ENCODE results near the gene LPAR6. TPM values are rescaled to one million over a fixed set of nuclear protein-coding genes. Genes with fewer than 3 reads are reported as not detected.

LPAR6 gene
- total and polyA plus RNA-seq, 4 donors, result 13.3 to 49.0 (median 25.9) TPM

DNA sequence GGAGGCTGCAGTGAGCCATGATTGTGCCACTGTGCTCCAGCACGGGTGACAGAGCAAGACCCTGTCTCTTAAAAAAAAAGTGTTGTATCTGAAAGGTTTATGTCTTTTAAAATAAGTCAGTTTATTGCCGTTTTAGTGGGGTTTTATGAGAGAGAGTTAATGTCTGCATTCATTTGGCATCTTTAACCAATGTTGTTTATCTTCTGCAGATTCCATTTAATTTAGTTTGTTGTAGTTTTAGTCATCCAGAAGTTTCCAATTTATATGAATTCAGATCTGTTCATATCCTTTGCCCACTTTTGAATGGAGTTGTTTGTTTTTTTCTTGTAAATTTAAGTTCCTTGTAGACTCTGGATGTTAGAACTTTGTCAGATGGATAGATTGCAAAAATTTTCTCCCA, 36.7 kb upstream of the LPAR6 start:
- Histone ChIP-seq H3K9ac (ENCODE audit: insufficient read depth in 1 of 2, low read length in 2 of 2) (no peak overlapping the region), H3K27ac (ENCODE audit: low read depth in 1 of 2, low read length in 1 of 2) (no peak overlapping the region), H3K4me1 (ENCODE audit: control insufficient read depth in 5 of 5, insufficient read depth in 5 of 5, low read length in 5 of 5) (peaks cover 0 to 6% (median 0%) of the 10 kb centered on the region in 5 donors), H3K4me3 (no peak overlapping the region), H3K36me3 (ENCODE audit: control insufficient read depth in 4 of 4, insufficient read depth in 4 of 4, low read length in 4 of 4) (peaks cover 0 to 6% (median 2%) of the 10 kb centered on the region in 4 donors), H3K9me3 (ENCODE audit: control insufficient read depth in 4 of 4, insufficient read depth in 3 of 4, low read length in 3 of 4) (peaks cover 0 to 3% (median 0%) of the 10 kb centered on the region in 4 donors), H3K27me3 (ENCODE audit: control insufficient read depth in 3 of 3, insufficient read depth in 3 of 3, low read length in 2 of 3) (no peaks in the 10 kb centered on the region)
- ATAC-seq (ENCODE audit: insufficient read depth, low FRiP score), result no peak
- no peak for DNase-seq
- TF ChIP-seq, protein P1, sequence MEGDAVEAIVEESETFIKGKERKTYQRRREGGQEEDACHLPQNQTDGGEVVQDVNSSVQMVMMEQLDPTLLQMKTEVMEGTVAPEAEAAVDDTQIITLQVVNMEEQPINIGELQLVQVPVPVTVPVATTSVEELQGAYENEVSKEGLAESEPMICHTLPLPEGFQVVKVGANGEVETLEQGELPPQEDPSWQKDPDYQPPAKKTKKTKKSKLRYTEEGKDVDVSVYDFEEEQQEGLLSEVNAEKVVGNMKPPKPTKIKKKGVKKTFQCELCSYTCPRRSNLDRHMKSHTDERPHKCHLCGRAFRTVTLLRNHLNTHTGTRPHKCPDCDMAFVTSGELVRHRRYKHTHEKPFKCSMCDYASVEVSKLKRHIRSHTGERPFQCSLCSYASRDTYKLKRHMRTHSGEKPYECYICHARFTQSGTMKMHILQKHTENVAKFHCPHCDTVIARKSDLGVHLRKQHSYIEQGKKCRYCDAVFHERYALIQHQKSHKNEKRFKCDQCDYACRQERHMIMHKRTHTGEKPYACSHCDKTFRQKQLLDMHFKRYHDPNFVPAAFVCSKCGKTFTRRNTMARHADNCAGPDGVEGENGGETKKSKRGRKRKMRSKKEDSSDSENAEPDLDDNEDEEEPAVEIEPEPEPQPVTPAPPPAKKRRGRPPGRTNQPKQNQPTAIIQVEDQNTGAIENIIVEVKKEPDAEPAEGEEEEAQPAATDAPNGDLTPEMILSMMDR (IDR thresholded peaks at IDR 0.05; ENCODE audit: control extremely low read depth, extremely low read depth), result no peak
- 70 to 84% methylated on average over 2 of the region's 2 CpGs for WGBS, 2 donors

DNA sequence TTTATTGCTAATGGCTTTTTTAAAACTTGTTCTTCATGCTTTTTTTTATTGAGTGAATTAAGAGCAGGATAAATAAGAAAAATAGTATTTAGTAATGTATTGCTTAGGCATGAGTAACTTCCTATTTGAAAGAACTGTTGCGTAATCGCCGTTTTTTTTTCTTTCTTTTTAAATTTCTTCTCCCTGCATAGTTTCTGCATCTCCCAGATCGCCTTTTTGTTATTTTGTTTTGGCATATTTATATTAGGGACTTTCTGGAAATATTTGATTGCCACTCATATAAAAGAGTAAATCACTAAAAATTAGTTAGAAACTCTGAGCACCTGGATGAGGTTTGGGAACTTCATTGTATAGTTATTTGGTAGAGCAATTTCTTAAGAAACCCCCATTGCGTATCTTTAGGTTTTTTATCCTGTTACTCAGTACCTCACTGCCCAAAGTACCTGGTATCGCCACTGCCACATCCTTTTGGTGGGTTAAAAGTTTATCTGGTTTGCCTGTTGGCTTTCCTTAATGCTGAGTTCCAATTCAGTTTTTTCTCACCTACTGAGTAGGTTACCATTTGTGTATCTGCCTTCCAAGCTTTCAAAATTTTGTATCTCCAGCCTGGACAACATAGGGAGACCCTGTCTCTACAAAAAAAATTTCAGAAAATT, 36.2 kb upstream of the LPAR6 start:
- H3K36me3 ChIP-seq (ENCODE audit: control insufficient read depth in 4 of 4, insufficient read depth in 4 of 4, low read length in 4 of 4), result peaks cover 0 to 6% (median 2%) of the 10 kb centered on the region in 4 donors
- H3K4me1 ChIP-seq (ENCODE audit: control insufficient read depth in 5 of 5, insufficient read depth in 5 of 5, low read length in 5 of 5), result peaks cover 0 to 6% (median 0%) of the 10 kb centered on the region in 5 donors
- no peak overlapping the region for H3K27ac ChIP-seq (ENCODE audit: low read depth in 1 of 2, low read length in 1 of 2)
- no peak overlapping the region for H3K9ac ChIP-seq (ENCODE audit: insufficient read depth in 1 of 2, low read length in 2 of 2)
- DNase-seq, result peak in 2 of 3 donors; percentile 25 to 68
- 20 to 31% methylated on average over 6 of the region's 6 CpGs for WGBS, 2 donors
- H3K27me3 ChIP-seq (ENCODE audit: control insufficient read depth in 3 of 3, insufficient read depth in 3 of 3, low read length in 2 of 3), result no peaks in the 10 kb centered on the region
- TF ChIP-seq, protein P1 (IDR thresholded peaks at IDR 0.05; ENCODE audit: control extremely low read depth, extremely low read depth), result no peak
- peaks cover 0 to 3% (median 0%) of the 10 kb centered on the region in 4 donors for H3K9me3 ChIP-seq (ENCODE audit: control insufficient read depth in 4 of 4, insufficient read depth in 3 of 4, low read length in 3 of 4)
- ATAC-seq (ENCODE audit: insufficient read depth, low FRiP score), result peak; percentile 13
- H3K4me3 ChIP-seq, result no peak overlapping the region

DNA sequence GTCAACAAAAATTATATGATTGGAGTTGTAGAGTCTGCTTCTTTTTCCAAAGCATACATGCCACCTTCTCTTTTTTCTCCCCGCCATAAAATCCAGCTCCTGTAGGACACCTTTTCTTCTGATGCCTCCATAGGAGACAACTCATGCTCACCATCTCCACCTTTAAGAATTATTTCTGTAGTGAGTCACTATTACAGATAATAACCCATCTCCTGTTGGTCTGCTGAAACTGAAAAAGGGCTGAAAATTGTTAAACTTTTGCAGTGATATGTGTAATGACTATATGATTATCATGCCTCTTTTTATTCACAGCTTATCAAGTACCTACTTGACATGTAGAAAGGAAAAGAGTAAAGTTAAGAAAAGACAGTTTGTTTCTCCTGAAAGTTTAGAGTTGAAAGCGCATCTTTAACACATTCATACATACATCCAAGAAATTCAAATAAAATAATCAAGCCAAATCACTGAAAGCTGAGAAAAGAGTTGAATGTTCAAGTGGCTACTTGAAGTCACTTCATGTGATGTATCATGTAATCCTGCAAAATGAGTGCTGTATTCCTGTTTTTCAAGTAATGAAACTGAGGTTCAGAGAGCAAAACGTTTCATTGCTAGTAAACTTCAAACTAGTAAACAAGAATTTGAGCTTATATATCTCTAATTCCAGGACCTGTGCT, 35.5 kb upstream of the LPAR6 start:
- Histone ChIP-seq H3K4me1 (ENCODE audit: control insufficient read depth in 5 of 5, insufficient read depth in 5 of 5, low read length in 5 of 5) (peaks cover 0 to 6% (median 0%) of the 10 kb centered on the region in 5 donors), H3K27ac (ENCODE audit: low read depth in 1 of 2, low read length in 1 of 2) (no peak overlapping the region), H3K9ac (ENCODE audit: insufficient read depth in 1 of 2, low read length in 2 of 2) (no peak overlapping the region), H3K9me3 (ENCODE audit: control insufficient read depth in 4 of 4, insufficient read depth in 3 of 4, low read length in 3 of 4) (peaks cover 0 to 3% (median 0%) of the 10 kb centered on the region in 4 donors), H3K36me3 (ENCODE audit: control insufficient read depth in 4 of 4, insufficient read depth in 4 of 4, low read length in 4 of 4) (peaks cover 0 to 3% (median 2%) of the 10 kb centered on the region in 4 donors), H3K27me3 (ENCODE audit: control insufficient read depth in 3 of 3, insufficient read depth in 3 of 3, low read length in 2 of 3) (no peaks in the 10 kb centered on the region), H3K4me3 (no peak overlapping the region)
- ATAC-seq (ENCODE audit: insufficient read depth, low FRiP score) (no peak), DNase-seq (peak in 2 of 3 donors; percentile 26 to 51)
- WGBS, 2 donors, result 62 to 64% methylated on average over 3 of the region's 3 CpGs
- TF ChIP-seq, protein P1 (IDR thresholded peaks at IDR 0.05; ENCODE audit: control extremely low read depth, extremely low read depth), result no peak

All from lung (tissue), 12 donors.